Bronchial epithelial cell (primary cell): ENCODE measurements around the gene CLDN5. TPM values are rescaled to one million over a fixed set of nuclear protein-coding genes. Genes with fewer than 3 reads are reported as not detected.

Experiments used
- DNase-seq: peaks from one replicate; pipeline ENCODE4 v3.0.0-alpha.2; 2010; ENCODE audit warnings: low read depth
- FAIRE-seq: peaks from 2 replicates; lab custom pipeline; 2011; peaks lifted over from hg19 to GRCh38; lab: Jason Lieb, UNC
- H3K27me3 ChIP-seq: 2 replicates; pipeline ENCODE4 v1.5.1; 2011; ENCODE audit warnings: low read length; ENCODE audit not compliant: control insufficient read depth, insufficient read depth
- H3K36me3 ChIP-seq: 2 replicates; pipeline ENCODE4 v1.5.1; 2011; ENCODE audit warnings: low read length; ENCODE audit not compliant: control insufficient read depth, insufficient read depth
- H3K4me3 ChIP-seq: 2 replicates; pipeline ENCODE4 v1.5.1; 2011; ENCODE audit warnings: mild to moderate bottlenecking, low read depth, low read length, control low read depth
- total RNA-seq: library from RNA; depleted of rRNA; stranded (reverse); fragments of >200 nt; gene quantifications from 2 replicates; pipeline ENCODE4 v1.2.1, GENCODE V29; 2014
- TF ChIP-seq, protein P1 (sequence below): IDR thresholded peaks from 2 replicates; pipeline ENCODE4 v1.5.1; 2011; ENCODE audit warnings: mild to moderate bottlenecking, moderate library complexity, low read length, control low read depth, inconsistent platforms; ENCODE audit not compliant: insufficient read depth, severe bottlenecking

CLDN5 gene
- total RNA-seq, 1 donor from 2014 or later, result 2.4 TPM

DNA sequence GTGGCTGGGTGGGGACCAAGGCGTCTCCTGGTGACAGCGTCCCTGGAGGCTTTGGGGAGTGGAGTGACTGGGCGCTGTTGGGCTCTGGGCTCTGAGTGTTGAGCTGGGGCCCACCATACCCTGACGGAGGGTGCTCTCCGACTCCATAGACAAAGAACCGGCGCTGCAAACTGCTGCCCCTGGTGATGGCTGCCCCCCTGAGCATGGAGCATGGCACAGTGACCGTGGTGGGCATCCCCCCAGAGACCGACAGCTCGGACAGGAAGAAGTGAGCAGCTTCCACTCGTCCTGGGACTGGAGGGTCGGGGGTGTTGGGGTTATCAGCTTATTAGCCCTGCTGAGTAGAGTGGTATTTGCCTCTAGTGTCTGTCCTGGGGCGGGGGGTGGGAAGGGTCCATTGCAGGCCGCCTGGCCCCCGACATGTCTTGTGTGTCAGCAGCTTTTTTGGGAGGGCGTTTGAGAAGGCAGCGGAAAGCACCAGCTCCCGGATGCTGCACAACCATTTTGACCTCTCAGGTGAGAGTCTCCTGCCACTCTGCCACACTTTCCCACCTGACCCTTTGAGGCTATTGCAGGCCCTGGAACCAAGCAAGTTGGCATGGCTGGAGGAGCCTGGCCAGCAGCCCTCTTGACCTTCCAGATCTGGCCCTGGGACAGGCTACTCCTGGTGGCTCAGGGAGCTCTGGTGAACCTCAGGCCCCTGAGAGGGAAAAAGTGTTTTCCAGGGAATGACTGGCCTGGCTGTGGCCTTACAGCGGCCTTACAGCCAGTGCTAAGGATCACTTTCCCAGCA, 7.6 kb downstream of the CLDN5 start:
- H3K36me3 ChIP-seq, result no peaks in the 10 kb centered on the region
- no peak overlapping the region for H3K4me3 ChIP-seq
- DNase-seq, result no peak
- TF ChIP-seq, protein P1, sequence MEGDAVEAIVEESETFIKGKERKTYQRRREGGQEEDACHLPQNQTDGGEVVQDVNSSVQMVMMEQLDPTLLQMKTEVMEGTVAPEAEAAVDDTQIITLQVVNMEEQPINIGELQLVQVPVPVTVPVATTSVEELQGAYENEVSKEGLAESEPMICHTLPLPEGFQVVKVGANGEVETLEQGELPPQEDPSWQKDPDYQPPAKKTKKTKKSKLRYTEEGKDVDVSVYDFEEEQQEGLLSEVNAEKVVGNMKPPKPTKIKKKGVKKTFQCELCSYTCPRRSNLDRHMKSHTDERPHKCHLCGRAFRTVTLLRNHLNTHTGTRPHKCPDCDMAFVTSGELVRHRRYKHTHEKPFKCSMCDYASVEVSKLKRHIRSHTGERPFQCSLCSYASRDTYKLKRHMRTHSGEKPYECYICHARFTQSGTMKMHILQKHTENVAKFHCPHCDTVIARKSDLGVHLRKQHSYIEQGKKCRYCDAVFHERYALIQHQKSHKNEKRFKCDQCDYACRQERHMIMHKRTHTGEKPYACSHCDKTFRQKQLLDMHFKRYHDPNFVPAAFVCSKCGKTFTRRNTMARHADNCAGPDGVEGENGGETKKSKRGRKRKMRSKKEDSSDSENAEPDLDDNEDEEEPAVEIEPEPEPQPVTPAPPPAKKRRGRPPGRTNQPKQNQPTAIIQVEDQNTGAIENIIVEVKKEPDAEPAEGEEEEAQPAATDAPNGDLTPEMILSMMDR, result no peak
- FAIRE-seq, result no peak
- no peaks in the 10 kb centered on the region for H3K27me3 ChIP-seq

DNA sequence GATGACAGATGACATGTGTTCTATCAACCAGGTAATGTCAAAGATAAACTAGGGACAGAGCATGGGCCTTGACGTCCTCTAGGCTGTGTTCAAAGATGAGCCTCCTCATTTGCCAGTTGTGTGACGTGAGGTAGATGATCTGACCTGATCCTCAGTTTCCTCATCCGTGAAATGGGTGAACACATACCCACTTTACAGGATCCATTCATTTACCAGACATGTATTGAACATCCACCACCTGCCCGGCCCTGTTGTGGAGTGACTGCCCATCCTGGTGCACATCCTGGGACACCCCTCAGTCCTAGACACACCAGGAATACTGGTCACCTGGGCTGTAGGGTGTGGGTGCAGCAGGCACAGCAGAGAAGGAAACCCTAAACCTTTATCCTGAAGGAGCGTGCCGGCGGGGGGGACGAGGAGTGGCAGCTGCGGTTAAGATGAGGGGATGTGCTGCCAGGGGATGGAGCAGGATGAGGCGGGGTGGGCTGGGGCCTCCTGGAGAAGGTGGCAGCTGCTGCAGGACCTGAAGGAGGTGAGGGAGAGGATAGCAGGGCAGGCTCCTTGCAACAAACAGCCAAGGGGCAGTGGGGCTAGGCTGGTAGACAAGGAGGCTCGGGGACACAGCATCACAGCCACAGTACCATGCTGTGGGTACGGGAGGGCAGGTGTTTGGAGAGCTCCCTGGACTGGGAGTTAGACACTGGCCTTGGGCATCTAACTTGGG, 8.4 kb downstream of the CLDN5 start:
- Histone ChIP-seq H3K27me3 (no peaks in the 10 kb centered on the region), H3K36me3 (no peaks in the 10 kb centered on the region), H3K4me3 (no peak overlapping the region)
- FAIRE-seq, result no peak
- no peak for DNase-seq
- TF ChIP-seq, protein P1, result no peak

DNA sequence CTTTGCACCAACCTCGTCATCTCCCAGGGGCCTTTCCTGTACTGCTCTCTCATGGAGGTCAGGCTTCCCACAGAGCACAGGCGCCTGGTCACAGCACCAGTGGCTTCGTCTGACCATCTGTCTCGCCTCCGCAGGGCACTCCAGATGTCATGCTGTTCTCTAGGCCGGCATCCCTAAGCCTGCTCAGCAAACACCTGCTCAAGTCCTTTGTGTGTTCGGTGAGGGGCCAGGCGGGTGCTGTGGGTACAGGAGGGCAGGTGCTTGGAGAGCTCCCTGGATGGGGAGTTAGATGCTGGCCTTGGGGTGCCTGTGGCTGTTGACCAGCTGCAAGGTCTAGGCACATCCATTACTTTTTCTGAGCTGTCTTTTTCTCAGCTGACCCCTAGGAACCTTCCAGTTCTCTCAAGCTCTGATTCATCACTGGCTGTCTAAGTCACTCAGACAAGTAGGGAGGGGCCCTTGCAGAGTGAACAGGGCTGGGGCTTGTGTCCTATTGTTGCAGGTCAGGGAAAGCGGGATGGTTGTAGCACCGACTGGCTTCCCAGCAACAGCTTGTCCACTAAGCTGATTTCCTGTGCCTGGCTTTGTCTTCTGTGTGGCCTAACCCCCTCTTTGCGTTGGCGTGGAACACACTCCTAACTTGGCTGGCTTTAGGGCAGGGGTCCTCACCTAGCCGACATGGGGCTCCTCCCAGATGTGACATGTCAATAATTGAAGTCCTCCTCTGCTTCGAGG, 9.2 kb downstream of the CLDN5 start:
- no peak for FAIRE-seq
- H3K36me3 ChIP-seq, result no peaks in the 10 kb centered on the region
- no peak overlapping the region for H3K4me3 ChIP-seq
- peak; percentile 57 for DNase-seq
- H3K27me3 ChIP-seq, result no peaks in the 10 kb centered on the region
- TF ChIP-seq, protein P1, result no peak

DNA sequence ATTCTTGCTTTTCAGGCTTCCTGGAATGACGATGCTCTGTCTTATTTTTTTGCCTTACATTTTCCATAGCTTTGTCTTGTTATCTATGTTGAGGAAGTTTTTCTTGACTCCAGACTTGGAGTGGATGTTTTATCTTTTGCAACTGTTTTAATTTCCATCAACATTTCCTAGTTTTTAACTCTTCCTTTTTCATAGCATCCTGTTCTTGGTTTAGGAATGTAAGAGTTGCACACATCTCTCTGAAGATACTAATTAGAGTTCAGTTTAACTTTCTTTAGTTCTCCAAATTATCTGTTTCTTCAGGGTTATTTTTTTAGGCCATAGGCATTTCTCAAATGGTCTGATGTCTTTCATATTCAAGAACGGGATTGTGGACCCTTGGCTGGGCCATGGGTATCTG, 10.4 kb downstream of the CLDN5 start:
- DNase-seq (no peak), FAIRE-seq (no peak)
- Histone ChIP-seq H3K4me3 (no peak overlapping the region), H3K27me3 (no peaks in the 10 kb centered on the region), H3K36me3 (no peaks in the 10 kb centered on the region)
- TF ChIP-seq, protein P1, result no peak

DNA sequence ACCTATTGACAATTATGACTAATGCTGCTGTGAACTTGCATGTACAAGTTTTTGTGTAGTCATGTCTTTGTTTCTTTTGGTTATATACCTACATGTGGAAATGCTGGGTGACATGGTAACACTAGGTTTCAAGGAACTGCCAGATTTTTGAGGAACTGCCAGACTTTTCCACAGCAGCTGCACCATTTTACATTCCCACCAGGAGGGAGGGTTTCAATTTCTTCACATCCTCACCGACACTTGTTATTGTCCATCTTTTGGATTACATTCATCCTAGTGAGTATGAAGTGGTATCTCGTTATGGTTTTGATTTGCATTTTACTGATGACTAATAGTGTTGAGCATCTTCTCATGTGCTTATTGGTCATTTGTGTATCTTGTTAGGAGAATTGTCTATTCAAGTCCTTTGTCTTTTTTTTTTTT, 13.3 kb downstream of the CLDN5 start:
- DNase-seq (peak; percentile 98), FAIRE-seq (peak; percentile 79)
- TF ChIP-seq, protein P1, result no peak

More for the DNA sequence above, 13.3 kb downstream of the CLDN5 start:
- Histone ChIP-seq H3K27me3 (no peaks in the 10 kb centered on the region), H3K4me3 (no peak overlapping the region), H3K36me3 (no peaks in the 10 kb centered on the region)
